Esophagus muscularis mucosa (tissue), 3 donors: ENCODE data around the gene CASP3.

ENCODE experiments used
- POLR2A ChIP-seq: fragments of 450-650 bp; IDR thresholded peaks from one replicate; pipeline ENCODE4 v1.6.1; 2017; ENCODE audit warnings: antibody characterized with exemption, moderate library complexity, mild to moderate bottlenecking, low read depth
- POLR2AphosphoS5 ChIP-seq, 2 donors: sonication (generic); formaldehyde crosslinking; IDR thresholded peaks; one replicate each; pipeline ENCODE4 v1.6.1; 2017; ENCODE audit warnings: antibody characterized with exemption in 2 of 2
- TF ChIP-seq, protein P1 (sequence below), 3 experiments: fragments of 200-600 bp in 2 of 3; fragments of 450-650 bp in 1 of 3; sonication (generic) in 2 of 3; IDR thresholded peaks; one replicate each; pipeline ENCODE4 v1.5.1; 2017 to 2019; ENCODE audit warnings: antibody characterized with exemption in 3 of 3, mild to moderate bottlenecking in 2 of 3, moderate library complexity in 1 of 3

DNA sequence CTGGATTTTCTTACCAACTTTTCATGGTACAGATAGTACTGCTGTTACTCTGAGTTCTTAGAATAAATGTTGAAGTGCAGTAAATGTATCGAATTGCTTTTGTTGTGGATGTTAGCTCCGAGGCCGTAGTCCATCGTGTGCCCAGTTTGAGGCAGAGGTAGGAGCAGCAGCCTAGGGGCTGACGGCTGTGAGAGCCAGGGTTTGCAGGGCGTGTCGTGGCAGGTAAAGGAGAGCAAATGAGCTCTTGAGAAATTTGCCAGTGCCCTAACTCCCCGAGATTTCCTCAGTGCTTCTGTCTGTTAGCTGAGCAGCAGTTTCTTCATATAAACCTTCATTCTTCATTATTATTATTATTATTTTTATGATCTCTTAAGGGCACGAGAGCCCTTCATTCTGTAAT, 21.9 kb upstream of the CASP3 start:
- TF ChIP-seq, protein P1, sequence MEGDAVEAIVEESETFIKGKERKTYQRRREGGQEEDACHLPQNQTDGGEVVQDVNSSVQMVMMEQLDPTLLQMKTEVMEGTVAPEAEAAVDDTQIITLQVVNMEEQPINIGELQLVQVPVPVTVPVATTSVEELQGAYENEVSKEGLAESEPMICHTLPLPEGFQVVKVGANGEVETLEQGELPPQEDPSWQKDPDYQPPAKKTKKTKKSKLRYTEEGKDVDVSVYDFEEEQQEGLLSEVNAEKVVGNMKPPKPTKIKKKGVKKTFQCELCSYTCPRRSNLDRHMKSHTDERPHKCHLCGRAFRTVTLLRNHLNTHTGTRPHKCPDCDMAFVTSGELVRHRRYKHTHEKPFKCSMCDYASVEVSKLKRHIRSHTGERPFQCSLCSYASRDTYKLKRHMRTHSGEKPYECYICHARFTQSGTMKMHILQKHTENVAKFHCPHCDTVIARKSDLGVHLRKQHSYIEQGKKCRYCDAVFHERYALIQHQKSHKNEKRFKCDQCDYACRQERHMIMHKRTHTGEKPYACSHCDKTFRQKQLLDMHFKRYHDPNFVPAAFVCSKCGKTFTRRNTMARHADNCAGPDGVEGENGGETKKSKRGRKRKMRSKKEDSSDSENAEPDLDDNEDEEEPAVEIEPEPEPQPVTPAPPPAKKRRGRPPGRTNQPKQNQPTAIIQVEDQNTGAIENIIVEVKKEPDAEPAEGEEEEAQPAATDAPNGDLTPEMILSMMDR (IDR thresholded peaks at IDR 0.05), result no peak
- no peak for TF ChIP-seq POLR2AphosphoS5 (IDR thresholded peaks at IDR 0.05)
- no peak for TF ChIP-seq POLR2A
